NB4 (cell line): ENCODE results near the gene RPS23.

Source experiments
- CTCF ChIP-seq: IDR thresholded peaks from one replicate; pipeline ENCODE4 v1.5.1; 2012; ENCODE audit warnings: low read depth, low read length
- POLR2A ChIP-seq: IDR thresholded peaks from 2 replicates; pipeline ENCODE4 v1.6.1; 2011; ENCODE audit warnings: mild to moderate bottlenecking; ENCODE audit not compliant: insufficient read length; ENCODE audit errors: extremely low read depth

DNA sequence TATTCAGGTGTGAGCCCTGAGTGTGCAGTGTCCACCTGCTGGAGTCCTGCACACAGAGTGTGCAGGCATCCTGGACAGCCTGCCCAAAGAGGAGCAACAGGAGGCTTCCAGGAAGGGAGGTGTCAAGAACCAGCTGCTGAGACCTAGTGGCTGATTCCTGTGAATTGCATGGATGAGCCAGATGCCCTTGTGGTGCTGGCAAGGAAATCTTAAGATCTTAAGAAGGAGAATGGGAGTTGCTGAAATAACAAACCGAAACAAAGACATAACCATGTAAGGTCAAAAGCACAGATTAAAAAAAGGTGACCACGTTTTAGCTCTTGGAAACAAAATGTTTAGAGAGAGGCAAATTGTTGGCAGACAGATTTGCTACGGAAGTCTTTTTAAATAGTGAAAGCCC lies 29.3 kb upstream of the RPS23 start:
- no peak for TF ChIP-seq CTCF
- no peak for TF ChIP-seq POLR2A
